Astrocyte of the cerebellum (primary cell): ENCODE results near the gene SPATA3.

Experiments used
- DNase-seq: peaks from one replicate; pipeline ENCODE4 v3.0.0-alpha.2; 2011; ENCODE audit warnings: low read depth
- H3K4me3 ChIP-seq: 2 replicates; pipeline ENCODE4 v1.5.1; 2011; ENCODE audit warnings: mild to moderate bottlenecking, low read depth, low read length, moderate library complexity
- CTCF ChIP-seq: IDR thresholded peaks from 2 replicates; pipeline ENCODE4 v1.5.1; 2012; ENCODE audit warnings: low read length, low read depth, moderate library complexity, mild to moderate bottlenecking; ENCODE audit errors: missing control alignments
- in situ Hi-C: cut with HindIII; loops from 2 replicates; pipeline ENCODE4 v1.10.0; 2017; ENCODE audit warnings: low sequenced_read_pairs

SPATA3 gene

GRCh38 chr2:230985519-230986231, 10.2 kb upstream of the SPATA3 start:
- in situ Hi-C loops = no loop called here
- H3K4me3 ChIP-seq = no peak overlapping the region
- no peak for TF ChIP-seq CTCF
- DNase-seq = no peak

GRCh38 chr2:230986520-230987136, 9.3 kb upstream of the SPATA3 start:
- in situ Hi-C loops = no loop called here
- H3K4me3 ChIP-seq = peak overlapping the region; percentile 34
- no peak for DNase-seq
- no peak for TF ChIP-seq CTCF

GRCh38 chr2:230987137-230988020, 8.5 kb upstream of the SPATA3 start:
- peak; percentile 89 for TF ChIP-seq CTCF
- in situ Hi-C loops = no loop called here
- DNase-seq = peak; percentile 36
- H3K4me3 ChIP-seq = peak overlapping the region; percentile 34

- DNase-seq = no peak
- H3K4me3 ChIP-seq = no peak overlapping the region
- no peak for TF ChIP-seq CTCF
- in situ Hi-C loops = no loop called here
Observed at GRCh38 chr2:230989731-230990130, 6.2 kb upstream of the SPATA3 start.

GRCh38 chr2:230990131-230990898, 5.6 kb upstream of the SPATA3 start:
- TF ChIP-seq CTCF = no peak
- in situ Hi-C loops = no loop called here
- no peak for DNase-seq
- no peak overlapping the region for H3K4me3 ChIP-seq

- no peak for TF ChIP-seq CTCF
- H3K4me3 ChIP-seq = no peak overlapping the region
- in situ Hi-C loops = no loop called here
- no peak for DNase-seq
Observed at GRCh38 chr2:230990899-230991150, 5.1 kb upstream of the SPATA3 start.
